Measurements from ENCODE around the gene SLC35G6.
"Not testable (repeated sequence)": the region's sequence is repeated elsewhere in the genome, so short reads cannot be mapped to it uniquely, and the experiment has no call there.

Gene SLC35G6

GRCh38 chr17:7460850-7461660, 20.2 kb upstream of the SLC35G6 start:
- no peak for DNase-seq

GRCh38 chr17:7462474-7463371, 18.5 kb upstream of the SLC35G6 start:
- DNase-seq: no peak

GRCh38 chr17:7463372-7463846, 17.8 kb upstream of the SLC35G6 start:
- no peak for DNase-seq

- no peak for DNase-seq
Observed at GRCh38 chr17:7464081-7464480, 17.2 kb upstream of the SLC35G6 start.

- no peak for DNase-seq
Observed at GRCh38 chr17:7465597-7466275, 15.5 kb upstream of the SLC35G6 start.

GRCh38 chr17:7466318-7466638, 15.0 kb upstream of the SLC35G6 start:
- no peak for DNase-seq

GRCh38 chr17:7466639-7467341, 14.5 kb upstream of the SLC35G6 start:
- no peak for DNase-seq

GRCh38 chr17:7467498-7467897, 13.7 kb upstream of the SLC35G6 start:
- DNase-seq: no peak

- no peak for DNase-seq
Observed at GRCh38 chr17:7468290-7468689, 13.0 kb upstream of the SLC35G6 start.

GRCh38 chr17:7468804-7469389, 12.3 kb upstream of the SLC35G6 start:
- no peak for DNase-seq

- DNase-seq: not testable (repeated sequence)
Observed at GRCh38 chr17:7469843-7470242, 11.4 kb upstream of the SLC35G6 start.

- not testable (repeated sequence) for DNase-seq
Observed at GRCh38 chr17:7470457-7470973, 10.7 kb upstream of the SLC35G6 start.

GRCh38 chr17:7471729-7472128, 9.5 kb upstream of the SLC35G6 start:
- DNase-seq: no peak

- DNase-seq: not testable (repeated sequence)
Observed at GRCh38 chr17:7474767-7475166, 6.5 kb upstream of the SLC35G6 start.

- no peak for DNase-seq
Observed at GRCh38 chr17:7475764-7476422, 5.4 kb upstream of the SLC35G6 start.

GRCh38 chr17:7476494-7476893, 4.8 kb upstream of the SLC35G6 start:
- peak; percentile 76 for DNase-seq

- no peak for DNase-seq
Observed at GRCh38 chr17:7476951-7477350, 4.3 kb upstream of the SLC35G6 start.

- DNase-seq: peak; percentile 74
Observed at GRCh38 chr17:7477392-7478275, 3.6 kb upstream of the SLC35G6 start.

- no peak for DNase-seq
Observed at GRCh38 chr17:7478276-7479212, 2.7 kb upstream of the SLC35G6 start.

All from islet precursor cell (in vitro differentiated cells).